ENCODE data around the gene LTBP3.

DNA sequence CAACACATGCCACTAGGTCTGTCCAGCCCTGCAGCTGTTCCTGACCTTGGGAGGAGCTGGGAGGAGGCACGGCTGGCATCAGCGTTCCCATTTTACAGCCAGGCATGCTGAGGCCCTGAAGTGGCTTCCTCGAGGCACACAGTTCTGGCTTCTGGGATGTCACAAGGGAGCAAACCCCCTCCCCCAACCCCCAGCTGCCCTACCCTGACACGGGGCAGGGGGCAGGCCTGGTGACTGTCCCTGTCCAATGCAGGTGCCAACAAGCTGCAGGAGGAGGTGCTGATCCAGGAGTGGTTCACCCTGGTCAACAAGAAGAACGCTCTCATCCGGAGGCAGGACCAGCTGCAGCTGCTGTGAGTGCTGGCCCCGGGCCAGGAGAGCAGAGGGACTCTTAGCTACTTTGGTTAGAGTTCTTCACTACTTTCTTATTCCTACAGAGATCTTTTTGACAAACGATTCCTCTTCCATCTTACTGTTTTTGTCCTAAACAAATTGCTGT is 32.1 kb upstream of the LTBP3 start:
- TF ChIP-seq, protein P1, sequence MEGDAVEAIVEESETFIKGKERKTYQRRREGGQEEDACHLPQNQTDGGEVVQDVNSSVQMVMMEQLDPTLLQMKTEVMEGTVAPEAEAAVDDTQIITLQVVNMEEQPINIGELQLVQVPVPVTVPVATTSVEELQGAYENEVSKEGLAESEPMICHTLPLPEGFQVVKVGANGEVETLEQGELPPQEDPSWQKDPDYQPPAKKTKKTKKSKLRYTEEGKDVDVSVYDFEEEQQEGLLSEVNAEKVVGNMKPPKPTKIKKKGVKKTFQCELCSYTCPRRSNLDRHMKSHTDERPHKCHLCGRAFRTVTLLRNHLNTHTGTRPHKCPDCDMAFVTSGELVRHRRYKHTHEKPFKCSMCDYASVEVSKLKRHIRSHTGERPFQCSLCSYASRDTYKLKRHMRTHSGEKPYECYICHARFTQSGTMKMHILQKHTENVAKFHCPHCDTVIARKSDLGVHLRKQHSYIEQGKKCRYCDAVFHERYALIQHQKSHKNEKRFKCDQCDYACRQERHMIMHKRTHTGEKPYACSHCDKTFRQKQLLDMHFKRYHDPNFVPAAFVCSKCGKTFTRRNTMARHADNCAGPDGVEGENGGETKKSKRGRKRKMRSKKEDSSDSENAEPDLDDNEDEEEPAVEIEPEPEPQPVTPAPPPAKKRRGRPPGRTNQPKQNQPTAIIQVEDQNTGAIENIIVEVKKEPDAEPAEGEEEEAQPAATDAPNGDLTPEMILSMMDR (conservative IDR thresholded peaks at IDR 0.05; ENCODE audit: low read depth, low read length), result no peak
- TF ChIP-seq, protein P2, sequence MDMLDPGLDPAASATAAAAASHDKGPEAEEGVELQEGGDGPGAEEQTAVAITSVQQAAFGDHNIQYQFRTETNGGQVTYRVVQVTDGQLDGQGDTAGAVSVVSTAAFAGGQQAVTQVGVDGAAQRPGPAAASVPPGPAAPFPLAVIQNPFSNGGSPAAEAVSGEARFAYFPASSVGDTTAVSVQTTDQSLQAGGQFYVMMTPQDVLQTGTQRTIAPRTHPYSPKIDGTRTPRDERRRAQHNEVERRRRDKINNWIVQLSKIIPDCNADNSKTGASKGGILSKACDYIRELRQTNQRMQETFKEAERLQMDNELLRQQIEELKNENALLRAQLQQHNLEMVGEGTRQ (IDR thresholded peaks at IDR 0.05; ENCODE audit: low read depth, low read length), result no peak
- no peak for TF ChIP-seq RAD21 (IDR thresholded peaks at IDR 0.05; ENCODE audit: low read length)

Measured in IMR-90 (cell line).